Activated CD8-positive, alpha-beta memory T cell treated with anti-CD3 and anti-CD28 coated beads, Interleukin-2, amount 50 U/mL, for 24 hours (primary cell): ENCODE measurements around the gene SNX17.
"Not testable (repeated sequence)": the region's sequence is repeated elsewhere in the genome, so short reads cannot be mapped to it uniquely, and the experiment has no call there.

Source experiments
- DNase-seq: peaks from one replicate; pipeline ENCODE4 v3.0.0-alpha.2; 2020; ENCODE audit errors: extremely low read depth

Gene SNX17

DNA sequence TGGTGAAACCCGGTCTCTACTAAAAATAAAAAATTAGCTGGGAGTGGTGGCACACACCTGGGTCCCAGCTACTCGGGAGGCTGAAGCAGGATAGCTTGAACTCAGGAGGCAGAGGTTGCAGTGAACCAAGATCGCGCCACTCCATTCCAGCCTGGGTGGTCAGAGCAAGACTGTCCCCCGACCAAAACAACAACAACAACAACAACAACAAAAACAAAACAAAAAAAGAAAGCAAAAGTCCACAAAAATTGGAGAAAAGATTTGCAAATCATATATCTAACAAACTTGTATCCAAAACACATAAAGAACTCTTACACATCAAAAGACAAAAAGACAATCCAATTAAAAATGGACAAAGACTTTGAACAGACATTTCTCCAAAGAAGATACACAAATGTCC, 28.5 kb downstream of the SNX17 start:
- no peak for DNase-seq

- DNase-seq: no peak
These were observed 30.1 kb downstream of the SNX17 start for GRCh38 chr2:27400348-27401135.

- no peak for DNase-seq
These were observed 37.5 kb downstream of the SNX17 start for GRCh38 chr2:27407798-27408491.

DNA sequence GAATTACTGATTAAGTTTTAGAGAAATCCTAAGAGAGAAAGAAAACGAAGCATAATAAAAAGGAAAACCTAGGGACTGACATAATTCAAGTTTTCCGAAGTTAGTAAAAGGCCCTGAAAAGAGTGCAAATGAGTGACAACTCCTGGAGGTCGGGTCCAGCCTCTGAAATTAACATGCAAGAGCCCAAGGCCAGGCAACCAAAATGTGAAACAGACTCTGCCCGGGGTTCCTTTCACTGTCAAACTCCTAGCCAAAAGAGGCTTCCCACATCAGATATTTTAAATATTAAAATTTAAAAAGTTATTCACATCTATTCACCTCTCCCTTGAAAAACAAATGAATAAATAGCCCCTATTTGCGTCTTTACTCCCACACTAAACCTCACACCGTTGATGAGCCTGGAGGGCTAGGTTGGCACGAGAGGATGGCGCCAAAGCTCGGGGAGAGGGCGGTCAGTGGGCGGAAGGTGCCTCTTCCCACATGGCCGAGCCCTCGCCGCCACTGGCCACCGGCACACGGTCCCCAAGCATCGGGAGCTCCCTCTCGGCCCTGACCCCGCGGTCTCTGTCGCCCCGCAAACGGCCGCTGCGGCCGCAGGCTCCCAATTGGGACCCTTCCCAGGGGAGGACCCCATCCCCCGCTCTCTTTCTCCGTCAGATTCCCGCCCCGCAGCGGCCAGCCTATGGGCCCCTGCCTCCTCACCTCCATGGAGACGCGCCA, 38.3 kb downstream of the SNX17 start:
- no peak for DNase-seq

DNA sequence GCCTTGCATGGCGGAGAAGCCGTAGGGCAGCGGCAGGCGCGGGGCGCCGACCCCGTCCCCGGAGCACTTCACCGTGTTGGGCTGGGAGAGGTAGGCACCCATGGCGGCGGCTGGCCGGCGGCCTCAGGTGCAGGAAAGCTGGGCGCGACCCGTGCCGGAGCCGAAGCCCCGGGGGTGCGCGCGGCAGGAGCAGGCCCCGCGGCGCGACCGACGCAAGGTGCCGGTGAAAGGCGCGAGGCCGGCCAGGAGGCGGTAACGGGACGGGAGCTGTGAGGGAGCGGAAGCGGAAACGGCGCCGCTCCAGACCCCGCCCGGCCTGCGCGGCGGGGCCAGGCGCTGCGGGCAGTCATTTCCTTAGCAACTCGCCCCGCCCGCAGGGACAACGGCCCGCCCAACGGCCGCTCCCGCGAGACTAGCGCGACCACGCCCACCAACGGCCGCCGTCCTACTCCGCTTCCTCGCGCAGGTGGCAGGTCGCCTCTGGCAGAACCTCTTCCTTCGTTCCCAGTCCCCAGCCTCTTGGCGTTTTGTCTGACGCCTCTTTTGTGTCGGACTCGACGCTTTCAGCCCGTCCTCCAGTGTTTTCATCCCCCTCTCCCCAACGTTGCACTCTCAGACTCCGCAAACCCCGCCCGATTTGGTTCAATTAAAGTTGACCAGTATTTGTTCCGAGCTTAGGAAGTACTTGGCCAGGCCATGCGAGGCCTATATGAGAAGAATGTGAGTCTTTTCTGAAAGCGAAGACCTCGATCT, 39.1 kb downstream of the SNX17 start, which contains the start of gene PPM1G:
Gene PPM1G, minus strand, starts transcription at position 271 of the 753 bp plus-strand sequence. Its CDS starts 169 bp downstream, at position 102.
- DNase-seq: peak; percentile 87

- DNase-seq: no peak
These were observed 42.2 kb downstream of the SNX17 start for GRCh38 chr2:27412419-27413152.

GRCh38 chr2:27416151-27416550, 45.7 kb downstream of the SNX17 start:
- DNase-seq: no peak

- DNase-seq: no peak
These were observed 50.6 kb downstream of the SNX17 start for GRCh38 chr2:27420996-27421395.

DNA sequence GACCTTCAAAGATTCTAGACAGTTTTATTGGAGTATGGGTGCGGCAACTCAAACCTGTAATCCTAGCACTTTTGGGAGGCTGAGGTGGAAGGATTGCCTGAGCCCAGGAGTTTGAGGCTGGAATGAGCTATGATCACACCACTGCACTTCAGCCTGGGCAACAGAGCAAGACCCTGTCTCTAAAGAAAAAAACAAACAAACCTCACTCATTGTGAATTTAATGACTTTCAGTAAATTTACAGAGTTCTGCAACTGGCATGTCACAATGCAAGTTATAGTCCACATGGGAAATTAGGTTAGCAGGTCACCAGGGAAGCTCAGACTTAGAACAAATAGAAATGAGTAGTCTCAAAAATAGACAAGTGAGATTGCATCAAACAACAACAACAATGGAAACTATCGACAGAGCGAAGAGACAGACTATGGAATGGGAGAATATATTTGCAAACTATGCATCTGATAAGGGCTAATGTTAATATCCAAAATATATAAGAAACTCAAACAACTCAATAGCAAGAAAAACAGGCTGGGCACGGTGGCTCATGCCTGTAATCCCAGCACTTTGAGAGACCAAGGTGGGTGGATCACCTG, 51.3 kb downstream of the SNX17 start:
- no peak for DNase-seq

GRCh38 chr2:27422958-27423357, 52.5 kb downstream of the SNX17 start:
- DNase-seq: no peak

DNA sequence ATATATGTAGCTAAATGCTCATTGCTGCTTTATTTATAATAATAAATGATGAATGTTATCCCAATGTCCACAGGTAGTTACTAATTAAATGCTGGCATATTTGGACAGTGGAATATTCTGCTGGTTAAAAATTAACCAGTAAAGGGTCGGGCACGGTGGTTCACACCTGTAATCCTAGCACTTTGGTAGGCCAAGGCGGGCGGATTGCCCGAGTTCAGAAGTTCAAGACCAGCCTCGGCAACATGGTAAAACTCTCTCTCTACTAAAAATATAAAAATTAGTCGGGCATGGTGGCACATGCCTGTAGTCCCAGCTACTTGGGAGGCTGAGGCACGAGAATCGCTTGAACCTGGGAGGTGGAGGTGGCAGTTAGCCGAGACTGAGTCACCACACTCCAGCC, 54.6 kb downstream of the SNX17 start:
- DNase-seq: not testable (repeated sequence)
